Measurements from ENCODE around the gene EME2. TPM values are rescaled to one million over a fixed set of nuclear protein-coding genes. Genes with fewer than 3 reads are reported as not detected.

EME2 gene
- total RNA-seq, 1 donor from 2014 or later, result 23.3 TPM

- Mint-ChIP-seq H3K27ac (ENCODE audit: unreplicated experiment) (no peak overlapping the region), H3K9me3 (ENCODE audit: unreplicated experiment) (no peaks in the 10 kb centered on the region)
Measured at GRCh38 chr16:1818873-1819525, 46.4 kb downstream of the EME2 start.

DNA sequence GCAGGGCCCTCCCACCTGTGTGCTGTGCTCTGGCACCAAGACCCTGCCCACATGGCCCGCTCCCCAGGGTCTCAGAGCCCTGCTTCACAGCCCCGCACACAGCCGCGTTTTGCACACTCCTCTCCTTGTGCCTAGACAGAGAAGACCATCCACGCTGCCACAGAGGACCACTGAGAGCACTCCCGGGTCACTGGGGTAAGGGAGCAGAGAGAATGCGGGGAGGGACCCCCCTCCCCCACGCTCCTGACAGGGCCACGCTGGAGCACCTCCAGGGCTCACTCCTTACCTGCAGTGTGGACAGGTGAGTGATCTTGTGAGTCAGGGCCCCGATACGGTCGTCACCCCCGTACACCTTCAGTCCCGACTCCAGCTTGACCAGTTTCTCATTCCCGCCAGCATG is 47.0 kb downstream of the EME2 start:
- no peak overlapping the region for H3K27ac ChIP-seq (ENCODE audit: low read depth, low read length)
- H3K79me2 ChIP-seq (ENCODE audit: insufficient read depth, low read length), result no peaks in the 10 kb centered on the region
- no peaks in the 10 kb centered on the region for H3K27me3 ChIP-seq (ENCODE audit: insufficient read depth, low read length)
- H2AFZ ChIP-seq (ENCODE audit: low read depth, low read length), result no peak overlapping the region
- H3K36me3 Mint-ChIP-seq (ENCODE audit: low read depth, unreplicated experiment), result peaks cover 9% of the 10 kb centered on the region
- peaks cover 9% of the 10 kb centered on the region for H4K20me1 ChIP-seq (ENCODE audit: insufficient read depth, low read length)
- H3K27ac Mint-ChIP-seq (ENCODE audit: unreplicated experiment), result no peak overlapping the region
- no peaks in the 10 kb centered on the region for H3K4me1 ChIP-seq (ENCODE audit: insufficient read depth, low read length)
- no peak for DNase-seq (ENCODE audit: low read depth)
- no peaks in the 10 kb centered on the region for H3K9me3 ChIP-seq (ENCODE audit: insufficient read depth, low read depth, low read length)
- no peak overlapping the region for H3K4me3 ChIP-seq (ENCODE audit: insufficient read depth, low read depth, low read length)
- H3K4me1 Mint-ChIP-seq (ENCODE audit: low read depth, unreplicated experiment), result no peaks in the 10 kb centered on the region
- no peak overlapping the region for H3K4me3 Mint-ChIP-seq (ENCODE audit: unreplicated experiment)
- no peak overlapping the region for H3K4me2 ChIP-seq (ENCODE audit: low read length)
- FAIRE-seq, result no peak
- H3K27me3 Mint-ChIP-seq (ENCODE audit: low read depth, unreplicated experiment), result no peaks in the 10 kb centered on the region
- H3K36me3 ChIP-seq (ENCODE audit: insufficient read depth, low read length), result no peaks in the 10 kb centered on the region
- no peak for TF ChIP-seq CTCF (IDR thresholded peaks at IDR 0.05; ENCODE audit: insufficient read depth, low read depth, low read length)
- no peak for TF ChIP-seq EZH2 (IDR thresholded peaks at IDR 0.05; ENCODE audit: insufficient read depth, low read length)
- no peaks in the 10 kb centered on the region for H3K9me3 Mint-ChIP-seq (ENCODE audit: unreplicated experiment)
- no peak overlapping the region for H3K9ac ChIP-seq (ENCODE audit: low read length)

More at GRCh38 chr16:1818873-1819525, 46.4 kb downstream of the EME2 start:
- H2AFZ ChIP-seq (ENCODE audit: low read depth, low read length), result no peak overlapping the region
- H3K27ac ChIP-seq (ENCODE audit: low read depth, low read length), result no peak overlapping the region
- no peak overlapping the region for H3K9ac ChIP-seq (ENCODE audit: low read length)
- H3K79me2 ChIP-seq (ENCODE audit: insufficient read depth, low read length), result no peaks in the 10 kb centered on the region
- H3K27me3 ChIP-seq (ENCODE audit: insufficient read depth, low read length), result no peaks in the 10 kb centered on the region
- Mint-ChIP-seq H3K27me3 (ENCODE audit: low read depth, unreplicated experiment) (no peaks in the 10 kb centered on the region), H3K4me3 (ENCODE audit: unreplicated experiment) (no peak overlapping the region), H3K36me3 (ENCODE audit: low read depth, unreplicated experiment) (peaks cover 9% of the 10 kb centered on the region), H3K4me1 (ENCODE audit: low read depth, unreplicated experiment) (no peaks in the 10 kb centered on the region)
- H3K4me3 ChIP-seq (ENCODE audit: insufficient read depth, low read depth, low read length), result no peak overlapping the region
- no peaks in the 10 kb centered on the region for H3K9me3 ChIP-seq (ENCODE audit: insufficient read depth, low read depth, low read length)
- DNase-seq (ENCODE audit: low read depth), result no peak
- FAIRE-seq, result no peak
- H3K4me2 ChIP-seq (ENCODE audit: low read length), result no peak overlapping the region
- H4K20me1 ChIP-seq (ENCODE audit: insufficient read depth, low read length), result peaks cover 3% of the 10 kb centered on the region
- no peaks in the 10 kb centered on the region for H3K36me3 ChIP-seq (ENCODE audit: insufficient read depth, low read length)
- no peaks in the 10 kb centered on the region for H3K4me1 ChIP-seq (ENCODE audit: insufficient read depth, low read length)
- TF ChIP-seq EZH2 (IDR thresholded peaks at IDR 0.05; ENCODE audit: insufficient read depth, low read length) (no peak), CTCF (IDR thresholded peaks at IDR 0.05; ENCODE audit: insufficient read depth, low read depth, low read length) (no peak)

Measured in astrocyte (in vitro differentiated cells and primary cell).